Pons (tissue), 1 donor: ENCODE measurements around the gene ENOPH1.
A peak's percentile ranks its signal among the peaks of the same experiment; 100 is the strongest.

ENCODE experiments used
- DNase-seq: peaks from one replicate; pipeline ENCODE4 v3.0.0-alpha.2; 2016; ENCODE audit warnings: low spot score

The ENOPH1 gene

DNA sequence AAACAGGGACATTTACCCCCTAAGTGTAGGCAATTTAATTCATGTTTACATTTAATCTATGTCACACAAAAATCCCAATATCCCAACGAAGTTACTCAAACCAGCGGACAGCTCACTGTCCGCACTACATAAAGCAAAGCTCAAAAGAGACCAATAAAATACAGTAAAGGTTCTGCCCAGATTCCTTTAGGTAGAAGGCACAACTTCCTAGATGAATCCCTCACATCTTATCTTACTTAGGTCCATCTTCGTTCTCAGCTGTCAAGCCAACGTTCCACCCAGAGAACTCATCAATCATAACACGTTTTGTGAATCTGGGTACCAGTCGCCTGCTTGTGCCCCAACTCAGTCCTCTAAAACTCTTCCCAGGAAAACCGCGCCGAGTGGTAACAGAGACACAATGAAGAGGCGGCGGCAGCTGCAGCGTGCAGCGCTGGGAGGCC, 1.8 kb upstream of the ENOPH1 start:
- no peak for DNase-seq

DNA sequence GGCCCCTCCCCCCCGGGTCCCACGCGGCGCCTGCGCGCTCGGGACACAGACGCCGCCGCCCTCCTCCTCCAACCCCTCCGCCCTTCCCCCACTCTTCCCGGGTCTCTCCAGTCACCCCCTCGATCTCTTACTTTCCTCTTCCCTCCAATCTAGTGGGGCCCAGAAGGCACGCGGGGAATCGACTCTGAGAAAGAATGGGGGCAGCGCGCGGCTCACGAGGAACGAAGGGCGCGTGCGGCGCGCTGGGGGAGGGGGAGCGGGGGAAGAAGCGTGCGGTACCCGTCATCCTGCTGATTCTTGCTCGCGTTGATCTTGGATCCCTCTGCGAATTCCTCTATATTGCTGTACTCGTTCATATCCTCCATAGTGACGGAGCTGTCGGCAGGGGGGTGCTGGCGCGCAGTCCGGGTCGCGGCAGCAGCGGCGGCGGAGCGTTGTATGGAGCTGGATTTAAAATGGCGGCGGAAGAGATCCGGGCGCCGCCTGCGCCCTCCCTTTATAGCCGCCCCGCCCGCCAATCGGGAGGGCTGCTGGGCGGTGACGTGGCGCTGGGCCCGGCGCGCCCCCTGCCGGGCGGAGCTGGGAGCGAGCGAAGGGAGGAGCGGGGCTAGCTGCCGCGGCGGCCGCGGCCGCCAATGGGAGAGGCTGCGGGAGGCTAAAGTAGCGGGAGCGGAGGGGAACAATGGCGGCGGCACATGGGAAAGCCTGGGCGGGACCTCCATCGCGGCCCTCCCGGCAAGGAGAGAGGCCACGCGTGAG, 1.2 kb upstream of the ENOPH1 start:
- DNase-seq = peak; percentile 95

DNA sequence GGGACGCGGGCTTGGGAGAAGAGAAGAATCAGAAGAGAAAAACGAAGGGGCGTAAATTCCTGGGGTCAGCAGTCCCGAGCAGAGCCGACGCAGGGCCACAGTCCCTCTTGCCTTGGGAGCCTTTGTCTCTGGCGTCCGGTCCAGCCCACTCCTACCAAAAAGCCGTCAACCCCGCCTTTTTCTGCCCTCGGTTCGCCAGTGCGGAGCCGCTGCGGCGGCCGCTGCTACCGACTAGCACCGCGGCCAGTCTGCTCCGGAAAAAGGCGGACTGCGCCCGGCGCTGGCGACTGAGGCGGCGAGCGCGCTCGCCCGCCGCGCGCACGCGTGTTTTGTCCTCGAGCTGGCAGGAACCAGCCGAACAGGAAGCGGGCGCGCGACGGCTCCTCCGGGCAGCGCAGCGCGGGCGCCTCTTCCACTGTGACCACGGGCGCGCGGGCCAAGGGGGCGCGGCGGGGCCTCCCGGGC, 630 bp upstream of the ENOPH1 start:
- peak; percentile 56 for DNase-seq

DNA sequence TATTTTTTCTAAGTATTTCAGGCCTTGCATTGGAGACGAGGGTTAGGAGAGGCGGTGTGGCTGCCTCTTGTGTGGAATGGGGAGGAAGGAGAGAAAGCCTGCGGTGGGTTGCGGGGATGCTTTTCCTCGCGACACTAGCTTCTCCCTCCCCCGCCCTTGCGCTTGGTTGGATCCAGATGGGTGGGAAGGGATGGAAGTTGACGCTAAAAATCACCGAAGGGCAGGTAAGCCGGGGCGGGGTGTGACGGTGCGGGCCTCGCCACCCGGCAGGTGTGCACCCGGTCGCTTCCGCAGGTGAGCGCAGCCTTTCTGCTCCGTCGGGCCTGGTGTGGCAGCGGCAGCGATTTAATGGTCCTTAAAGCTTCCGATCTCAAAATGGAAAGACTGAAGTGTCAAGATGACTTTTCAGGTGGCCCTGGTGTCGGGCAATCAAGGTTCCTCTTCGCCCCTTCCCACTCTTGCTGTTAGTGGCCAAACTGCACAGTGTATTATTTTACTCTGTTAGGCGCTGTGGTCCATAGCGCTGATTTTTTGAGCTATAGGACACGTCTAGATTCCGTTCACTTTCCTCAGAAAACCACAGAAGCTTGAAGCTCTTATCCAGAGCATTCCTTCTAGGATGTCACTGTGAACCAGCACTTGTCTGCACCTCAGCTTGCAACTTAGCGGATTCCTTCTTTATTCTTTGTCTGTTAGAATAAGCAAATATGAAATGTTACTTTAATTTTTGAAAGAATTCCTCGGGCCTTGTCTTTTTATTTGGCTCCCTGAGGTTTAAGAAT, 765 bp downstream of the ENOPH1 start:
- peak; percentile 7 for DNase-seq

DNA sequence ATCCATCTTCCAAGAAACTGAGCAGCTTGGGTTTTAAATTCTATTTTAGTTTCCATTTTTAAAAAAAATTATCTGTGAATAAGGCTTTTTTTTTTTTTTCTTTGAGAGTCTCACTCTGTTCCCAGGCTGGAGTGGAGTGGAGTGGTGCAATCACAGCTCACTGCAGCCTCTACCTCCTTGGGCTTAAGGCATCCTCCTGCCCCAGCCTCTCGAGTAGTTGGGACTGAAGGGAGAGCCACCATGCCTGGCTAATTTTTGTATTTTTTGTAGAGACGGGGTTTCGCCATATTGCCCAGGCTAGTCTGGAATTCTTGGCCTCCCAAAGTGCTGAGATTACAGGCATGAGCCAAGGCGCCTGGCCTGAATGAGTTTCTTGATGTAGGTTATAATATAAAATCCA, 1.4 kb downstream of the ENOPH1 start:
- no peak for DNase-seq

DNA sequence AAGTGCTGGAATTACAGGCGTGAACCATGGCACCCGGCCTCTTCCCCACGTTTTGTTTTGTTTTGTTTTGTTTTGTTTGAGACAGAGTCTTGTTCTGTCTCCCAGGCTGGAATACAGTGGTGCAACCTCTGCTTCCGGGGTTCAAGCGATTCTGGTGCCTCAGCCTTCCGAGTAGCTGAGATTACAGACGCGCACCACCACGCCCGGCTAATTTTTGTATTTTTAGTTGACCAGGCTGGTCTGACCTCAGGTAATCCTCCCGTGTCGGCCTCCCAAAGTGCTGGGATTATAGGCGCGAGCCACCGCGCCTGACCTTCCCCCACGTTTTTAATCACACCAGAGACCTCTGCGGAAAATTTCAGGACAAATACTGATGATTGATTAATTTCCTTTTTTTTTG, 2.2 kb downstream of the ENOPH1 start:
- DNase-seq = no peak

DNA sequence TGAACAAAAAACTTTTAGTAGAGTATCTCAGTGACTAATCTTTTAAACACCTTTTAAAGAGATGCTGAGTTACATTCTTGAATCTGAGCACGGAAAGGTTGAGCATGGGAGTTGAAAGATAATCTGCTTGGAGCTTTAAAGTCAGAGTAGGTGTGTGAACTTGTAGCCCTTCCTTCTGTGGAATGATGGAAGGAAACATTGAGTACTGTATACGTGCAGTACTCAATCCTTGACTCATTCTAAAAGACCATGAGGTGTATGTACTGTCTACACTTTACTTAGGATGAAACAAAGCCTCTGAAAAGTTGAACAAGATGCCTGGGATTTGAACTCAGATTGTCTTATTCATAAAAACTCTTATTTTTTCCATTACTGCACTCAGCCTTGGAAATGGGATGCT, 3.4 kb downstream of the ENOPH1 start:
- no peak for DNase-seq

DNA sequence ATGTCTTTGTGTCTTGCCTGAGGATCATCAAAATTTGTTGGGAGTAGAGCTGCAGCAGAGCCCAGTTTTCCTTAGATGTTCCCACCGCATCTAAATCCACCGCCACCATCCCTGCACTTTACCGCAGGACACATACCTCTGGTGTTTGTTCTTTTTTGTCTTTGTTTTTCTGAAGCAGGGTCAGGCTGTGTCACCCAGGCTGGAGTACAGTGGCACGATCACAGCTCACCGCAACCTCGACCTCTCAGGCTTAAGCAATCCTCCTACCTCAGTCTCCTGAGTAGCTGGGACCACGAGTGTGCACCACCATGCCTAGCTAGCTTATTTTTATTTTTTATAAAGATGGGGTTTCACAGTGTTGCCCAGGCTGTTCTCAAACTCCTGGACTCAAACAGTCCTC, 4.6 kb downstream of the ENOPH1 start:
- DNase-seq = no peak

DNA sequence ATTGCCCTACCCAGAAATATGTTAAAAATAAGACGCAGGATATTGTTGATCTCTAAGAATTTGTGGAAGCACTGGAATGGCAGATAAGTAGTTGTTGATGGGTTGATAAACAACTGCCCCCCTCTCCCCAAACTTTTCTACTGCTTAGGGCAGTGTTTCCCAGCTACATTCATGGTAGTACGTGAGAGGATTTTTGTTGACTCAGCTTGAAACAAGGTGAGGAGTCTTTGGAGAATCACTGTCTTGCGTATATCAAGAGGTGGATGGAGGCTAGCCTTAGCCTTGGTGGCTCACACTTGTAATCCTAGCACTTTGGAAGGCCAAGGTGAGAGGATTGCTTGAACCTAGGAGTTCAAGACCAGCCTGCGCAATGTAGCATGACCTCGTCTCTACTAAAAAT, 5.7 kb downstream of the ENOPH1 start:
- no peak for DNase-seq

DNA sequence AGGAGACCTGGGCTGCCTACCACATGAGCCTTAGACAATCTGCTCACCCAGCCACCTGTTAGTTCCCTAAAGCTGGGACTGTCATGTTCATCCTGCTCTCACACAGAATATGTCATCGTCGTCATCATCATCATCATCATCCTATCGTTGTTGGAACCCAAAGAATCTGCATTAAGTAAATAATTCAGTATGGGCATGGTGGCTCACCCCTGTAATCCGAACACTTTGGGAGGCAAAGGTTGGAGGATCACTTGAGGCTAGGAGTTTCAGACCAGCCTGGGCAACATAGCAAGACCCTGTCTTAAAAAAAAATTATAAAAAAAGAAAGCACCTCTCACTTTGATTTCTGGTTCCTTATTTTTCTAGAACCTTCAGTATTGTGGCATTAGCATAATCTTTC, 6.4 kb downstream of the ENOPH1 start:
- no peak for DNase-seq

DNA sequence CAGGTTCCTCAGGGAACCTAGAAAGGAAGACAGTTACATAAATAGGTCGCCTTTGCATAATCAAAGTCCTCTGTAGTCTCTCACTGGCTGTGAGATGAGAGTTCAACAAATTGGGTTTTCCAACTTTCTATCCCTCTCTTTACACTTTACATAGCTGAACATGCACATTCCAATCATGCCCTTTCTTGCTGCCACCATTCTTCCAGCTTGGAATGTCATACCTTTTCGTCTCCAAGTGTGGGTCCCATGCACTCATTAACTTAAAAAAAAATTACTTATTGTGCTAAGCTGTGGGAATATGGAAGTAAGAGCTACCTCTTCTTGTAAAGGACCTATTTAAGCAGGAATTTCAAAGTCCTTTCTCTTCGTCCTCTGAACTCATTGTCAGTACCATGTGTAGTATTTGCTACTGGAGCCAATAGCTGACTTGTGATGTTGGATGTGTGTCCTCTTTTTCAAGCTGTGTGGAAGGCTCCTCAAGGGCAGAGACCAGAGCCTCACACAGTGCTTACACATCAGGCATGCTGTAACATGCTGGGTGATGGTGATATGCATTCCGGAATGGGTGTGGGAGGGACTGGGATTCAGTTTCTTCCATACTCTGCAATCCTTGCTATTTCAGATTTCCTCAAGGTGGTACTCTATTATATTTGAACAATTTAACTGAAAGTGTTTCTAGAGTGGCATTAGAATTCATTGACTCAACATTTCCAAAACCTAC, 7.1 kb downstream of the ENOPH1 start:
- DNase-seq = no peak

DNA sequence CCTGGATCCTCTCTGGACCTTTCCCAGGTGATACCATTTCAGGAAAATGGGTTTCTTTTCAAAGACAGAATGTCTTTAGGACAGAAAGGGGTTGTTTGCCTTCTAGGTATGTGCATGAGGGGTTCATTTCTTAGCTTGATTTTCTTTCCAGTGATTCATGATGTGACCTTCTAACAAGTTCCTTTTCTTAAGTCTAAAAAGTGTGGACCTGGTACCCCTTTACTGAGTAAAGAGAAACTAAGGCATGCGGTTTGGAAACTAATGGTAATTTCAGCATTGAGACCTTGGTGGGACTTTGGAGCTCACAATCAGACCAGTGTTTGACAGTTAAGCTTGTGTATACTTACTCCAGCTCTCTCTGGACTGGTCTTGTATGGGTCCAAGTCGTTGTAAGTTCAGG, 8.7 kb downstream of the ENOPH1 start:
- DNase-seq = no peak

DNA sequence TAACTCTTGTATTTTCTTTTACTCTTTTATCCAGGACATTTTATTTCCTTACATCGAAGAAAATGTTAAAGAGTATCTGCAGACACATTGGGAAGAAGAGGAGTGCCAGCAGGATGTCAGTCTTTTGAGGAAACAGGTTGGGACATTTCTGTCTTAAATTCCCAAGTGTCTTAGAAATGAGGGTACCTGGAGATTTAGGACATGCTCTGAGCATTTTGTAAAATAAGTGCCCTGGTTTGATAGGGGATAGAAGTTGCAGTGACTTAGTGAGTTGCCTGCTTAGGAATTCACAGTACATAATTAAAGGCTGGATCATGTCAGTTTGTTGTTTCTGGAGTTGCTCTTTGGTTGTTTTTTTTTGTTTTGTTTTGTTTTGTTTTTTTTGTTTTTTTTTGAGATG, 17.5 kb downstream of the ENOPH1 start:
- no peak for DNase-seq

DNA sequence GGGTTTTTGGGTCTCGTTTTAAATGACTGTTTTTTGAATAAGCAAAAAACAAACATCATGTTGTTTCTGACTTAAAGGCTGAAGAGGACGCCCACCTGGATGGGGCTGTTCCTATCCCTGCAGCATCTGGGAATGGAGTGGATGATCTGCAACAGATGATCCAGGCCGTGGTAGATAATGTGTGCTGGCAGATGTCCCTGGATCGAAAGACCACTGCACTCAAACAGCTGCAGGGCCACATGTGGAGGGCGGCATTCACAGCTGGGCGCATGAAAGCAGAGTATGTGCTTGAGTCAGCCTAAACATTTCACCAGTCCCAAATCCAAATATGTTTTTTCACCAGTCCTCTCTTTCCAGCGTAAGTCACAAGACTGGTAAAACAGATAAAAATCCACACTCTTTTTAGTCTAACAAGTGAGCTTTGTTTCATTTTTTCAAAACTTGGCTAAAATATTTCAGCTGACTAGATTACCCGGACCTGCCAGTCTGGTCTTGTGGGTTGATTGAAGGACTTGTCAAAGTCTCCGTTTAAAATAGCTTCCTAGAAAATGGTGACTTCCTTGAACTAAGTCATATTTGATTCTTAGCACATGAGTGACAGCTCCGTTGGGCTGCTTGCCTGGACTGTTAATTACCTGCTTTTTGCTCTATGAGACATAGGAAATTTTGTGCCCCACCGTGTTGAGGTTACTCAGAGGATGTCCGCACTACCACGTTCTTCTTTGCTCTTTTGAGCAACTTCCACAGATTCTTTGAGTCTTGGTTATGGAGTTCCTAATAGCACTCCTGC, 20.8 kb downstream of the ENOPH1 start:
- no peak for DNase-seq

DNA sequence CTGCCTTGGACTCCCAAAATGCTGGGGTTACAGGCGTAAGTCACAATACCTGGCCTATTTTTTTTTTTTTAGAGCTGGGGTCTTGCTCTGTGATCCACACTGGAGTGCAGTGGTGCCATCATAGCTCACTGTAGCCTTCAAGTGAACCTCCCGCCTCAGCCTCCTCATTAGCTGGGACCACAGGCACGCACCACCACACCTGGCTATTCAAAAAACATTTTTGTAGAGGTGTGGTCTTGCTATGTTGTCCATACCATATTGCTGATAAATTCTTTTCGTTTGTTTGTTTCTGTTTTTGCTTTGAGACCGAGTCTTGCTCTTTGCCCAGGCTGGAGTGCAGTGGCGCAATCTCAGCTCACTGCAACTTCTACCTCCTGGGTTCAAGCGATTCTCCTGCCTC, 21.6 kb downstream of the ENOPH1 start:
- DNase-seq = no peak

DNA sequence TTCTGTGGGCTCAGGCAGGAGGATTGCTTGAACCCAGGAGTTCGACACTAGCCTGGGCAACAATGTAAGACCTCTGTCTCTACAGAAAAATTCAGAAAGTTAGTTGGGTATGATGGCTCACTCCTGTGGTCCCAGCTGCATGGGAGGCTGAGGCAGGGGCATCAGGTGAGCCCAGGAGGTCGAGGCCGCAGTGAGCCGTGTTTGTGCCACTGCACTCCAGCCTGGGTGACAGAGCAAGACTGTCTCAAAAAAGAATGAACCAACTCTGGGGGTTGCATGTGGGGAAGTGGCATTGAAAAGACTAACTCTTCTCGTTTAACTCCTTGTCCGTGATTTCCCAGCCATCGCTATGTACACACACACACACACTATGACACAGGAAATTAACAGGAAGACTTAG, 26.9 kb downstream of the ENOPH1 start:
- DNase-seq = no peak

DNA sequence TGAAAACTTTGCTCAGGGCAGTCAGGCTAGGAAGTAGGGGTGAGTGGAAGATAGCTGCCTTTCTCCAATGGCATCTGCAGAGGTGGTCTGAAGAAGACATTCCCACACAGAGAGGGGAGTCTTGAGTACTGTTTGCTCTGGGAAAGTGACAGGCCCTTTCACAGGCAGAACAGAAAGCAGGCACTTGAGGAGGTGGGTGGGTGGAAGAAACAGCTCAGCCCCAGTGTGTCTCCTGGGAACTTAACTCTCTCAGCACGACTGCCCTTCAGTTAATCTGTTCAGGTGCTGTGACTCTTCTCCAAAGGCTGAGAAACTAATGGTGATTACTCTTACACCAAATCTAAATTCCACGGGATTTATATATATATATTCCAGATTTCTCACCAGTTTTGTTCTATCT, 28.3 kb downstream of the ENOPH1 start:
- DNase-seq = no peak

DNA sequence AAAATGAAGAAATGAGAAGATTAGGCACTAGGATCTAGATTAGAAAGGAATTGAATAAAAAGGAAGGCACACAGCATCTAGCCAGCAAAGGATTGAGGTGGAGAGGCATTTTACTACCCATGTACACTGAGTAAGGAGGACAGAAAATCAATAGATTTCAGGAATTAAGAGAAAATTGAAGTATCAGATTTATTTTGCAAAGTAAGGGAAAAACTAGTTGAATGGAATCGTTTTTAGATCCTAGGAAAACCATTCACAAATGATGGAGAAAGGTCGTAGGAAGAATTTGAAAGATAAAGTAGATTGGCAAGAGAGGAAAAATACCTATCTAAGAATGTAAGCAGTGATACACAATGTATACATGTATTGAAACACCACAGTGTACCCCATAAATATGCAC, 31.3 kb downstream of the ENOPH1 start:
- no peak for DNase-seq

DNA sequence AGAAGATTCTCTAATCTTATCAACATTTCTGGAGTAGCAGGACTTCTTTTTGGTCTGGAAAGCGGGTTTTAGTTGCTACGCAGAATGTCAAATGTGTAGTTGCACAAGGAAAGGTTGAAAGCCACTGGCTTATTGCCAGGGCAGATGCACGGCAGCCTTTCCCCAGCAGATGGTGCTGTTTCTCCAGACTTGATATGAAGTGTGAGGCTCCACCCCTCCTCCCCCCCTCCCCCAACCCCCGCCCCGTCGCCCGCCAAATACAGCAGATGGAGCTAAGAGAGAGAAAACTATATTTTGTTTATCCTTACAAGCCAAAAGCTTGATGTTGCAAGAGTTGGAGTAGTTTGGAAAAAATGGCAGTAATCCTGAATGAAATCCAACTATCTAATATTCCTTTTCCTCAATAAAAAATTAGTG, 32.0 kb downstream of the ENOPH1 start:
- peak; percentile 92 for DNase-seq

DNA sequence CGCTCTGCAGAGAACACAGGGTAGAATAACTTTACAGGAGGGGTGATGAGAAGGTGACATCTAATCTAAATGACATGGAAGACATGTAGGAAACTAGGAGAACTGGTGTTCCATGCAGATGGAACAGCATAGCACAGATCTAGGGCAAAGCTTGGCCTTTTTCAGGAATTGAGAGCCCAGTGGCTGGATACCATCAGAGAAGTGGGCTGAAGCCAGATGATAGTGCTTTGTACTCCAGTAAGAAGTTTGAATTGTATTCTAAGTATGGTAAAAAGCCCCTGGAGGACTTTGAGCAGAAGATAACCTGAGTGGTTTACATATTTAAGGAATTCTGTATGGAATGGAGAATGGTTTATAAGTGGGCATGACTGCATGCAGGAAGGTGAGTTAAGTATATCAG, 32.8 kb downstream of the ENOPH1 start:
- no peak for DNase-seq

DNA sequence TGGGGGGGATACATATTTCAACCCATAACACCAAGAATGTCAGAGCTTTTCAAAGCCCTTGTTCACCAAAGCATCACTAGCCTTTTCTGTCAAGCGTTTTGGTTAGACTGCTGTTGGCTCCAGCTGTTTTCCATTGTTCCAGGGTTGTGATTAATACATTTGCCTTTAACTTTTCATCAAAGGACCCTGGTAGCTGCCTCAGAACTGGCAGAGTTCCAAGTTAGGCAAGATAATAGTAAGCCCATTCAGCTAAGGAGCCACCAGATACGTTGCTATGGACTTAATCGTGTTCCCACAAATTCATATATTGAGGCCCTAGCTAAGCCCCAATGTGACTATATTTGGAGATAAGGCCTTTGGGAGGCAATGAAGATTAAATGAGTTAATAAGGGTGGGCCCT, 37.1 kb downstream of the ENOPH1 start:
- DNase-seq = no peak

DNA sequence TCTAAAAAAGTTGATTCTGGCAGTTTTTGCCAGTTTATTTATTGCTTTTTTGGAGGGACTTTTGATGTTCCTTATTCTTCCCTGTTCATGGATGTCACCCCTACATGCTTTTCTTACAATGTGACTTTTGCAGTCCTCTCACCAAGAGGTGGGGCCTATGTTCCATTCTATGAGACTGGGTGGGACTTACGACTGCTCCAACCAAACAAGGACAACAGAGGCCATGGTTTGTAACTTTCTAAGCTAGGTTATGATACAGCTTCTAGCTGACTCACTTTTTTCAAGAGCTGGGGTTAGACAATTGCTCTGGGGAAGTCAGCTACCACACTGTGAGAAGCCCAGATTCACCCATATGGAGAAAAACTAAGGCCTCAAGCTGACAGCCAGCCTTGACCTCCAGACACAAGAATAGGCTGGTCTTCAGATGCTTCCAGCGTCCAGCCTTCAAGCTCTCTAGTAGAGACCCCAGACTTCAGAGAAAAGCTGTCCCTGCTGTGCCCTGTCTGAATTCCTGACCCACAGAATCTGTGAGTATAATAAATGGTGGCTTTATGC, 39.5 kb downstream of the ENOPH1 start:
- peak; percentile 81 for DNase-seq
